Neural cell (in vitro differentiated cells): Measurements from ENCODE around the gene ST3GAL3. TPM values are rescaled to one million over a fixed set of nuclear protein-coding genes. Genes with fewer than 3 reads are reported as not detected.

Experiments used
- H2AFZ ChIP-seq: fragments of 200-600, 300-800 bp; sonication (generic), shearing (Covaris generic); 2 replicates; pipeline ENCODE4 v1.6.0; 2014; ENCODE audit warnings: low read depth, mild to moderate bottlenecking, antibody characterized with exemption, low read length, moderate library complexity
- H3F3A ChIP-seq: fragments of 200-600 bp; shearing (Covaris generic); 2 replicates; pipeline ENCODE4 v1.6.1; 2016; ENCODE audit warnings: mild to moderate bottlenecking, moderate library complexity, mixed read lengths, antibody characterized with exemption, low read length; ENCODE audit not compliant: insufficient read depth, poor library complexity, severe bottlenecking
- H3K27ac ChIP-seq: fragments of 200-600, 300-800 bp; sonication (generic), shearing (Covaris generic); 2 replicates; pipeline ENCODE4 v1.5.1; 2014; ENCODE audit warnings: mild to moderate bottlenecking, low read length, moderate library complexity
- H3K27me3 ChIP-seq: fragments of 300-800, 200-600 bp; sonication (generic), shearing (Covaris generic); 2 replicates; pipeline ENCODE4 v1.6.0; 2014; ENCODE audit warnings: mild to moderate bottlenecking, low read depth, low read length, moderate library complexity; ENCODE audit not compliant: insufficient read depth
- H3K36me3 ChIP-seq: fragments of 300-800, 200-600 bp; sonication (generic), shearing (Covaris generic); 2 replicates; pipeline ENCODE4 v1.5.1; 2014; ENCODE audit warnings: mild to moderate bottlenecking, antibody characterized with exemption, low read length, moderate library complexity; ENCODE audit not compliant: insufficient read depth
- H3K4me2 ChIP-seq: fragments of 300-800, 200-600 bp; sonication (generic), shearing (Covaris generic); 2 replicates; pipeline ENCODE4 v1.6.0; 2014; ENCODE audit warnings: mild to moderate bottlenecking, low read length
- H3K4me3 ChIP-seq: fragments of 300-800, 200-600 bp; sonication (generic), shearing (Covaris generic); 2 replicates; pipeline ENCODE4 v1.5.1; 2014; ENCODE audit warnings: mild to moderate bottlenecking, low read length, moderate library complexity
- H3K79me2 ChIP-seq: fragments of 200-600 bp; shearing (Covaris generic); replicated peaks from 2 replicates; pipeline ENCODE4 v1.6.0; 2014; ENCODE audit warnings: mild to moderate bottlenecking, low read length, moderate library complexity; ENCODE audit not compliant: insufficient read depth
- H3K9ac ChIP-seq: fragments of 300-800, 200-600 bp; sonication (generic), shearing (Covaris generic); 2 replicates; pipeline ENCODE4 v1.6.1; 2016; ENCODE audit warnings: mild to moderate bottlenecking, low read length, mixed read lengths
- H3K9me2 ChIP-seq: fragments of 200-600 bp; shearing (Covaris generic); 2 replicates; pipeline ENCODE4 v1.6.1; 2016; ENCODE audit warnings: mild to moderate bottlenecking, low read length, mixed read lengths; ENCODE audit not compliant: insufficient read depth
- H3K9me3 ChIP-seq: fragments of 200-600, 300-800 bp; sonication (generic), shearing (Covaris generic); 2 replicates; pipeline ENCODE4 v1.6.1; 2016; ENCODE audit warnings: mild to moderate bottlenecking, mixed run types, low read length, moderate library complexity, mixed read lengths
- H4K20me1 ChIP-seq: fragments of 200-600 bp; shearing (Covaris generic); 2 replicates; pipeline ENCODE4 v1.6.1; 2016; ENCODE audit warnings: mild to moderate bottlenecking, mixed run types; ENCODE audit not compliant: insufficient read depth
- CTCF ChIP-seq: fragments of 450-650 bp; IDR thresholded peaks from 2 replicates; pipeline ENCODE4 v1.5.1; 2014; ENCODE audit warnings: antibody characterized with exemption, mild to moderate bottlenecking, moderate library complexity; ENCODE audit not compliant: poor library complexity, severe bottlenecking
- EP300 ChIP-seq: fragments of 450-650 bp; conservative IDR thresholded peaks from 2 replicates; pipeline ENCODE4 v1.6.1; 2014; ENCODE audit warnings: antibody characterized with exemption, mild to moderate bottlenecking, moderate library complexity; ENCODE audit not compliant: poor library complexity, severe bottlenecking
- EZH2 ChIP-seq: fragments of 200-600, 300-800 bp; shearing (Covaris generic), sonication (generic); IDR thresholded peaks from 2 replicates; pipeline ENCODE4 v1.6.1; 2014; ENCODE audit warnings: antibody characterized with exemption, low read length, borderline replicate concordance, mild to moderate bottlenecking; ENCODE audit not compliant: insufficient read depth, poor library complexity, severe bottlenecking
- MXI1 ChIP-seq: fragments of 450-650 bp; conservative IDR thresholded peaks from 2 replicates; pipeline ENCODE4 v1.6.1; 2014; ENCODE audit warnings: antibody characterized with exemption, mild to moderate bottlenecking; ENCODE audit not compliant: poor library complexity, severe bottlenecking
- POLR2AphosphoS5 ChIP-seq: IDR thresholded peaks from 2 replicates; pipeline ENCODE4 v1.6.1; 2012
- RAD21 ChIP-seq: fragments of 450-650 bp; conservative IDR thresholded peaks from 2 replicates; pipeline ENCODE4 v1.6.1; 2014; ENCODE audit warnings: antibody characterized with exemption, mild to moderate bottlenecking, moderate library complexity
- SMC3 ChIP-seq: fragments of 450-650 bp; conservative IDR thresholded peaks from 2 replicates; pipeline ENCODE4 v1.6.1; 2014; ENCODE audit warnings: antibody characterized with exemption, mild to moderate bottlenecking, moderate library complexity; ENCODE audit not compliant: poor library complexity
- TAF1 ChIP-seq: IDR thresholded peaks from 2 replicates; pipeline ENCODE4 v1.6.1; 2012; ENCODE audit warnings: low read depth
- polyA plus RNA-seq: library from polyadenylated mRNA; depleted of rRNA; stranded (reverse); fragments of >200 nt; gene quantifications from 2 replicates; pipeline ENCODE4 v1.2.3, GENCODE V29; 2014
- TF ChIP-seq, protein P1 (sequence below): IDR thresholded peaks from 2 replicates; pipeline ENCODE4 v1.6.1; 2012; ENCODE audit warnings: borderline replicate concordance

The ST3GAL3 gene
- polyA plus RNA-seq, 1 donor from 2014 or later, result 36.8 TPM

- no peaks in the 10 kb centered on the region for H3K79me2 ChIP-seq
- H3K4me2 ChIP-seq, result no peak overlapping the region
- H3K4me3 ChIP-seq, result no peak overlapping the region
- no peak overlapping the region for H2AFZ ChIP-seq
- no peaks in the 10 kb centered on the region for H4K20me1 ChIP-seq
- H3K9me2 ChIP-seq, result no peaks in the 10 kb centered on the region
- no peaks in the 10 kb centered on the region for H3F3A ChIP-seq
- H3K9ac ChIP-seq, result no peak overlapping the region
- TF ChIP-seq RAD21, result no peak
- H3K27me3 ChIP-seq, result no peaks in the 10 kb centered on the region
- H3K9me3 ChIP-seq, result no peaks in the 10 kb centered on the region
- H3K27ac ChIP-seq, result no peak overlapping the region
- no peaks in the 10 kb centered on the region for H3K36me3 ChIP-seq
Measured at GRCh38 chr1:43789604-43790550, 82.5 kb downstream of the ST3GAL3 start.

DNA sequence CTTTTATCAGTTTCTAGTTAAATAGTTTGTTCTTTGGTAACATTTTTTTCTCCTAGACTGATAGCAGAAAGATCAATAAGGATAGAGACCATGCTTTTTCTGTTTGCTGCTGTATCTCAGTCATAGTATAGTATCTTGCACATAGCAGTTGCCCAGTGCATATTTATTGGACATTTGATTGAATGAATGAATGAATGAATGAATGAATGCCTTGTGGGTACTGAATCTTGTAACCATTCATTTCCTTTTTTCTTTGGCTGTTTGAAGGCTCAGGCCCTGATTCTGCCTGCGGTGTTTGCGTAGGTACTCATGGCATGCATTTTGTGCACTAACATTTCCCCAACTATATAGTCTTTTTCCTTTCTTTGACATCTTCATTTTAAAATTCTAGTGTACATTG is 83.9 kb downstream of the ST3GAL3 start:
- Histone ChIP-seq H3K79me2 (no peaks in the 10 kb centered on the region), H3K4me3 (no peak overlapping the region), H4K20me1 (no peaks in the 10 kb centered on the region), H3K27ac (no peak overlapping the region), H3K9ac (no peak overlapping the region), H3K4me2 (no peak overlapping the region), H3K9me3 (no peaks in the 10 kb centered on the region), H2AFZ (no peak overlapping the region), H3K9me2 (no peaks in the 10 kb centered on the region), H3K36me3 (no peaks in the 10 kb centered on the region), H3K27me3 (no peaks in the 10 kb centered on the region), H3F3A (no peaks in the 10 kb centered on the region)
- TF ChIP-seq RAD21, result no peak
- TF ChIP-seq, protein P1, sequence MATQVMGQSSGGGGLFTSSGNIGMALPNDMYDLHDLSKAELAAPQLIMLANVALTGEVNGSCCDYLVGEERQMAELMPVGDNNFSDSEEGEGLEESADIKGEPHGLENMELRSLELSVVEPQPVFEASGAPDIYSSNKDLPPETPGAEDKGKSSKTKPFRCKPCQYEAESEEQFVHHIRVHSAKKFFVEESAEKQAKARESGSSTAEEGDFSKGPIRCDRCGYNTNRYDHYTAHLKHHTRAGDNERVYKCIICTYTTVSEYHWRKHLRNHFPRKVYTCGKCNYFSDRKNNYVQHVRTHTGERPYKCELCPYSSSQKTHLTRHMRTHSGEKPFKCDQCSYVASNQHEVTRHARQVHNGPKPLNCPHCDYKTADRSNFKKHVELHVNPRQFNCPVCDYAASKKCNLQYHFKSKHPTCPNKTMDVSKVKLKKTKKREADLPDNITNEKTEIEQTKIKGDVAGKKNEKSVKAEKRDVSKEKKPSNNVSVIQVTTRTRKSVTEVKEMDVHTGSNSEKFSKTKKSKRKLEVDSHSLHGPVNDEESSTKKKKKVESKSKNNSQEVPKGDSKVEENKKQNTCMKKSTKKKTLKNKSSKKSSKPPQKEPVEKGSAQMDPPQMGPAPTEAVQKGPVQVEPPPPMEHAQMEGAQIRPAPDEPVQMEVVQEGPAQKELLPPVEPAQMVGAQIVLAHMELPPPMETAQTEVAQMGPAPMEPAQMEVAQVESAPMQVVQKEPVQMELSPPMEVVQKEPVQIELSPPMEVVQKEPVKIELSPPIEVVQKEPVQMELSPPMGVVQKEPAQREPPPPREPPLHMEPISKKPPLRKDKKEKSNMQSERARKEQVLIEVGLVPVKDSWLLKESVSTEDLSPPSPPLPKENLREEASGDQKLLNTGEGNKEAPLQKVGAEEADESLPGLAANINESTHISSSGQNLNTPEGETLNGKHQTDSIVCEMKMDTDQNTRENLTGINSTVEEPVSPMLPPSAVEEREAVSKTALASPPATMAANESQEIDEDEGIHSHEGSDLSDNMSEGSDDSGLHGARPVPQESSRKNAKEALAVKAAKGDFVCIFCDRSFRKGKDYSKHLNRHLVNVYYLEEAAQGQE, result no peak
- TF ChIP-seq POLR2AphosphoS5, result no peak
- no peak for TF ChIP-seq MXI1
- TF ChIP-seq CTCF, result no peak
- TF ChIP-seq EP300, result no peak
- TF ChIP-seq TAF1, result no peak
- TF ChIP-seq SMC3, result no peak
- no peak for TF ChIP-seq EZH2
